IMR-90 (cell line): ENCODE data around the gene TRPM4.
"Not testable (repeated sequence)": the region's sequence is repeated elsewhere in the genome, so short reads cannot be mapped to it uniquely, and the experiment has no call there.

ENCODE experiments used
- BHLHE40 ChIP-seq: fragments of 150-350 bp; IDR thresholded peaks from 2 replicates; pipeline ENCODE4 v1.6.1; 2016; ENCODE audit warnings: mild to moderate bottlenecking, low read depth, low read length
- FOS ChIP-seq: fragments of 150-350 bp; IDR thresholded peaks from 2 replicates; pipeline ENCODE4 v1.6.1; 2016; ENCODE audit warnings: low read depth, low read length
- MAFK ChIP-seq: IDR thresholded peaks from 2 replicates; pipeline ENCODE4 v1.6.1; 2012; ENCODE audit warnings: low read depth, low read length, improper control_type of control experiment
- MAZ ChIP-seq: IDR thresholded peaks from 2 replicates; pipeline ENCODE4 v1.6.1; 2012; ENCODE audit warnings: low read depth, mild to moderate bottlenecking, low read length, improper control_type of control experiment, moderate library complexity, borderline replicate concordance
- MXI1 ChIP-seq: IDR thresholded peaks from 2 replicates; pipeline ENCODE4 v1.6.1; 2012; ENCODE audit warnings: low read depth, mild to moderate bottlenecking, low read length, moderate library complexity, borderline replicate concordance
- NFE2L2 ChIP-seq: fragments of 150-350 bp; IDR thresholded peaks from 2 replicates; pipeline ENCODE4 v1.6.1; 2016; ENCODE audit warnings: low read depth, mild to moderate bottlenecking, low read length
- POLR2A ChIP-seq: IDR thresholded peaks from 2 replicates; pipeline ENCODE4 v1.6.1; 2012; ENCODE audit warnings: mild to moderate bottlenecking, low read depth, low read length
- RAD21 ChIP-seq: IDR thresholded peaks from 2 replicates; pipeline ENCODE4 v1.6.1; 2012; ENCODE audit warnings: low read length, improper control_type of control experiment
- RCOR1 ChIP-seq: IDR thresholded peaks from 2 replicates; pipeline ENCODE4 v1.6.1; 2012; ENCODE audit warnings: mild to moderate bottlenecking, low read length, improper control_type of control experiment; ENCODE audit not compliant: insufficient replicate concordance
- RFX5 ChIP-seq: IDR thresholded peaks from 2 replicates; pipeline ENCODE4 v1.8.0; 2012; ENCODE audit warnings: low read depth, mild to moderate bottlenecking, low read length, moderate library complexity
- SMC3 ChIP-seq: fragments of 150-350 bp; IDR thresholded peaks from 2 replicates; pipeline ENCODE4 v1.6.1; 2016; ENCODE audit warnings: low read depth, mild to moderate bottlenecking, antibody characterized with exemption, low read length, moderate library complexity
- TF ChIP-seq, protein P1 (sequence below): fragments of 150-350 bp; IDR thresholded peaks from 2 replicates; pipeline ENCODE4 v1.6.1; 2016; ENCODE audit warnings: low read depth, mild to moderate bottlenecking, low read length, moderate library complexity, borderline replicate concordance
- TF ChIP-seq, protein P2 (sequence below): conservative IDR thresholded peaks from 2 replicates; pipeline ENCODE4 v1.5.1; 2012; ENCODE audit warnings: mild to moderate bottlenecking, low read depth, low read length, improper control_type of control experiment
- TF ChIP-seq, protein P3 (sequence below): fragments of 150-350 bp; IDR thresholded peaks from 2 replicates; pipeline ENCODE4 v1.6.1; 2017; ENCODE audit warnings: mild to moderate bottlenecking, antibody characterized with exemption, low read length, low read depth

DNA sequence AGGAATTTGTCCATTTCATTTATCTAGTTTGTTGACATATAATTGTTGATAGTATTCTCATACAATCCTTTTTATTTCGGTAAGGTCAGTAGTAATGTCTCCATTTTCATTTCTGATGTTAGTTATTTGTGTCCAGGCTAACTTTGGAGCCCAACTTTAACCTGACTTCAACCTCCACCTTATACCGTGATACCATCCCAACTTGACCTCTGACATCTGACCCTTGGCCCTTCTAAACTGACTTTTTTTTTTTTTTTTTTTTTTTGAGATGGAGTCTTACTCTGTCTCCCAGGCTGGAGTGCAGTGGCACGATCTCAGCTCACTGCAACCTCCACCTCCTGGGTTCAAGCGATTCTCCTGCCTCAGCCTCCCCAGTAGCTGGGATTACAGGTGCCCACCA is 51.9 kb downstream of the TRPM4 start:
- TF ChIP-seq, protein P1, sequence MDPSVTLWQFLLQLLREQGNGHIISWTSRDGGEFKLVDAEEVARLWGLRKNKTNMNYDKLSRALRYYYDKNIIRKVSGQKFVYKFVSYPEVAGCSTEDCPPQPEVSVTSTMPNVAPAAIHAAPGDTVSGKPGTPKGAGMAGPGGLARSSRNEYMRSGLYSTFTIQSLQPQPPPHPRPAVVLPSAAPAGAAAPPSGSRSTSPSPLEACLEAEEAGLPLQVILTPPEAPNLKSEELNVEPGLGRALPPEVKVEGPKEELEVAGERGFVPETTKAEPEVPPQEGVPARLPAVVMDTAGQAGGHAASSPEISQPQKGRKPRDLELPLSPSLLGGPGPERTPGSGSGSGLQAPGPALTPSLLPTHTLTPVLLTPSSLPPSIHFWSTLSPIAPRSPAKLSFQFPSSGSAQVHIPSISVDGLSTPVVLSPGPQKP: not testable (repeated sequence)
- TF ChIP-seq, protein P2, sequence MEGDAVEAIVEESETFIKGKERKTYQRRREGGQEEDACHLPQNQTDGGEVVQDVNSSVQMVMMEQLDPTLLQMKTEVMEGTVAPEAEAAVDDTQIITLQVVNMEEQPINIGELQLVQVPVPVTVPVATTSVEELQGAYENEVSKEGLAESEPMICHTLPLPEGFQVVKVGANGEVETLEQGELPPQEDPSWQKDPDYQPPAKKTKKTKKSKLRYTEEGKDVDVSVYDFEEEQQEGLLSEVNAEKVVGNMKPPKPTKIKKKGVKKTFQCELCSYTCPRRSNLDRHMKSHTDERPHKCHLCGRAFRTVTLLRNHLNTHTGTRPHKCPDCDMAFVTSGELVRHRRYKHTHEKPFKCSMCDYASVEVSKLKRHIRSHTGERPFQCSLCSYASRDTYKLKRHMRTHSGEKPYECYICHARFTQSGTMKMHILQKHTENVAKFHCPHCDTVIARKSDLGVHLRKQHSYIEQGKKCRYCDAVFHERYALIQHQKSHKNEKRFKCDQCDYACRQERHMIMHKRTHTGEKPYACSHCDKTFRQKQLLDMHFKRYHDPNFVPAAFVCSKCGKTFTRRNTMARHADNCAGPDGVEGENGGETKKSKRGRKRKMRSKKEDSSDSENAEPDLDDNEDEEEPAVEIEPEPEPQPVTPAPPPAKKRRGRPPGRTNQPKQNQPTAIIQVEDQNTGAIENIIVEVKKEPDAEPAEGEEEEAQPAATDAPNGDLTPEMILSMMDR: not testable (repeated sequence)
- TF ChIP-seq MAFK, RFX5, MXI1, POLR2A, MAZ, NFE2L2, SMC3, BHLHE40, FOS, RAD21, RCOR1: not testable (repeated sequence)
- TF ChIP-seq, protein P3, sequence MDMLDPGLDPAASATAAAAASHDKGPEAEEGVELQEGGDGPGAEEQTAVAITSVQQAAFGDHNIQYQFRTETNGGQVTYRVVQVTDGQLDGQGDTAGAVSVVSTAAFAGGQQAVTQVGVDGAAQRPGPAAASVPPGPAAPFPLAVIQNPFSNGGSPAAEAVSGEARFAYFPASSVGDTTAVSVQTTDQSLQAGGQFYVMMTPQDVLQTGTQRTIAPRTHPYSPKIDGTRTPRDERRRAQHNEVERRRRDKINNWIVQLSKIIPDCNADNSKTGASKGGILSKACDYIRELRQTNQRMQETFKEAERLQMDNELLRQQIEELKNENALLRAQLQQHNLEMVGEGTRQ: not testable (repeated sequence)
